ENCODE measurements around the gene KCTD17. TPM values are rescaled to one million over a fixed set of nuclear protein-coding genes. Genes with fewer than 3 reads are reported as not detected.

Gene KCTD17
- total RNA-seq, 1 experiment from 2014 or later, result 6.3 TPM

DNA sequence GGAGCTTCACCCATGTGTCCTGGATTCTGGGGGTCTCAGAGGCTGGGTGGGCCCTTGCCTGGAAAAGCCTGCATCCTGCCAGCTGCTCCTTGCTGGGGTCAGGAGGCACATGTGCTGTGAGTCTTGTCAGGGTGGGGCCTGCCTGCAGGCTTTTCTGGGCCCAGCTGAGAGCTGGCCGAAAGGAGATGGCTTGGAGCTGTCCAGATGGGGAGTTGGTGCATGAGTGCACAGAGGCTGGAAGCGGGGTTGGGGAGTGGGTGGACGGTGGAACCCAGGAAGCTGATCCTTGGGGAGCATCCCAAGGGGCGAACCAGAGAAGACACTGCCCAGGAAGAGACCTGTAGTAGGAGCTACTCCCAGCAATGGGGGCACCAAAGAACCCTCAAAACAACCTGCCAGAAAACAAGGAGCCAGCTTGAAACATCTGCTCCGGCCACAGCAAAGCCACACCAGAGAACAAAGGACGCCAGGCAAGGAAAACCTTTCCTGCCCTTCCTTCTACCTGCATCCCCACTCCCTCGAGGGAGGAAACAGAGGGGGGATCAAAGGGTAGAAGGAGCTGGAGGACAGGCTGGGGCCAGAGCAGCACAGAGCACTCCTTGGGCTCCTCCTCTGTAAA, 8.2 kb upstream of the KCTD17 start:
- DNase-seq (ENCODE audit: low spot score), result no peak

DNA sequence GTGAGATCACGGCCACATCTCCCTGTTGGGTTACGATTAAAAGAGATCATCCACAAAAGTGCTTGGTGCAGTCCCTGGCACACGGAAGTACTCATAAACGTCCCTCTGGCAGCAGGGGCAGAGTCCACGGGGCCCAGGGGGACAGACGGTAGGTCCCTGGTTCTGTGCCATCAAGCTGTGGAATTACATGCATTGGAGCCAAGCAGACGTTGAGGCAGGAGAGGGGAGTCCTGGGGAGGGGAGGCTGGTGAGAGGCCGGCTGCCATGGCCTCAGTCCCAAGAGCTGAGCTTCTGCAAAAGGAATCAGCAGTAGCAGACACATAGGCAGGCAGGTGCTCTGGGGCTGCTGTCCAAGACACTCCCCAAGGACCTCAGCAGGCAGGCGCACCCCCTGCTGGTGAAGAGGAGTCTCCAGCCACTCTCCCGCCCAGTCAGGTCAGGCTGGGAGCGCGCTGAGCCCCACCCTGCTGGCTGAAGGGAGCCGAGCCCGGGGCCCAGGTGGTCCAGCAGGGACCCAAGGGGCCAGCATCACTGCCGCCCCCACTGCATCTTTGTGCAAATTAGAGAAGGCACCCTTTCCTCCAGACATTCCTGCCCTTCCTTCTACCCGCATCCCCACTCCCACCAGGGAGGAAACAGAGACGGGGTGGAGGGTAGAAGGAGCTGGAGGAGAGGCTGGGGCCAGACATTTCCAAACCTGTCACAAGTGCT, 7.6 kb upstream of the KCTD17 start:
- peak; percentile 31 for DNase-seq (ENCODE audit: low spot score)

DNA sequence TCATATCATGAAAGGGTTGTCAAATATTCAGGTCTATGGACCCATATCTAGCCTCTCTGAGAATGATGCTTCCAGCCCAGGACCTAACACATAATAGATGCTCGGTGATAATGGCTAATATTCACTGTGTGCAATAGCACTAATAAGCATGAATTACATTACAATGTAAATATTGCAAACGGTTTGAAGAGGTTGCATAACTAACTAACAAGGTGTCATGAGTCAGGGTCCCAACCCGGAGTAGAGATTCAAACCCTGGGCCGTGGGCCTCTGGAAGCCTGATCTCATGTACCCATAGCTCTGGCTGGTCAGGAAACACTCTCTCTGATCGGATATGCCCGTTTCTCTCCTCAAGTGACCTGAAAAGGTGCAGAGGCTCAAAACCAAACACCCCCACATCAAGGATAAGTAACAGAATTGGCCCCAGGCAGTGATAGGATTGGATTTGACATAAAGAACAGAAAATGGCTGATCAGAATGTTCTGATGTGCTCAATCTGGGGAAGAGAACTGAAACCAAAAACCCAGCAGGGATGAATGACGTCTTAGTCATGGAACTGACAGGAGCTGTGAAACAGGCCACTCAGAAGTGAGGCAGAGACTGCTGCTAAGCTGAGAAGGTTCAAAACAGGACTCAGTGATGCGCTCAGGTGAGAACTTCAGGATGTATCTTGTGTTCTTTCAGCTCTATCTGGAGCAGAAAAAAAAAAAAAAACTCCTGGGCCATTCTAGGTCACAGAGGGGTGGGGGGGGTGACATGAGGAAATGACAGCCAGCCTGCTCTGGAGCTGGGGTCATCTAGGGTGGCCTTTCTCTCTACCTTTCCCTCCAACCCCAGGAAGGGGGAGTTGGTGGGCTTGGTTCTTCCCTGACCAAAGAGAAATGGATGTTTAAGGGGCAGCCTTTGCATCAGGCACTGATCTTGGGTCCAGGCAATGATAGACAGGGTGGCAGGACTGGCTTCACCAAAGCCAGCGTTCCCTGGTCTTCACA, 6.6 kb upstream of the KCTD17 start:
- DNase-seq (ENCODE audit: low spot score), result no peak

DNA sequence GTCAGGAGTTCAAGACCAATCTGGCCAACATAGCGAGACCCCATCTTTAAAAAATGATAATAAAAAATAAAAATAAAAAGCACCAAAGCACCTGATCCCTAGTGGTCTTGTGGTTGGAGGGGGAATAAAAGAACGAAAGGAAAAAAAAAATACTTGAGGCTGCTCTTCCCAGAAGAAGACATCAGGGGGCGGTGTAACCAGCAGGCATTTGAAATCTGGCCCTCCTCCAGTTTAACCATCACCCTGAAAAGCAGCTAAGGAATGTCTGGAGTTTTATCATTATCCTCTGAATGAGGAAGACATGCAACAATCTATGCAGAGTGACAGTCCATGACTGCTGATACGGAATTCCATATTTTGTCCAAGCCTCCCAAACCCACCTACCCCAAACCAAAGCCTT, 5.6 kb upstream of the KCTD17 start:
- peak; percentile 9 for DNase-seq (ENCODE audit: low spot score)

DNA sequence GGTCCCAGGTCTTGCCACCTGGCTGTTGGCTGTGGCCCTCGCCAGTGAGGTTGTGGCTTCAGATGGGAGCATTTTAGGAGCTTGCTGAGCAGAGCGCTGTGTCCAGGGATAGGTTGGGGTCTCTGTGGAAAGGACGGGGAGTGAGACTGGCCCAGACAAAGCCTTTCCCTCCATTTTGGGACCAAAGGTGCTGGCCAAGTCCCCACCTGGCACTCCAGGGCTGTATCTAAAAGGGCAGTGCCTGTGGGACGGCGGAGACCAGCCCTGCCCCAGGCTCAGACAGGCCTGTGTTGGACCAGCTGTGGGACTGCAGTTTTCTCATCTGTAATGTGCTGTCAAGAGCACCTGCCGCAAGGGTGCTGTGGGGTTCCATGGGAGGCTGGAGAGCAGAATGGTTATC, 5.0 kb upstream of the KCTD17 start:
- no peak for DNase-seq (ENCODE audit: low spot score)

GRCh38 chr22:37047006-37047405, 4.5 kb upstream of the KCTD17 start:
- no peak for DNase-seq (ENCODE audit: low spot score)

- DNase-seq (ENCODE audit: low spot score), result no peak
Observed at GRCh38 chr22:37048133-37048532, 3.4 kb upstream of the KCTD17 start.

- DNase-seq (ENCODE audit: low spot score), result no peak
Observed at GRCh38 chr22:37049224-37049623, 2.3 kb upstream of the KCTD17 start.

DNA sequence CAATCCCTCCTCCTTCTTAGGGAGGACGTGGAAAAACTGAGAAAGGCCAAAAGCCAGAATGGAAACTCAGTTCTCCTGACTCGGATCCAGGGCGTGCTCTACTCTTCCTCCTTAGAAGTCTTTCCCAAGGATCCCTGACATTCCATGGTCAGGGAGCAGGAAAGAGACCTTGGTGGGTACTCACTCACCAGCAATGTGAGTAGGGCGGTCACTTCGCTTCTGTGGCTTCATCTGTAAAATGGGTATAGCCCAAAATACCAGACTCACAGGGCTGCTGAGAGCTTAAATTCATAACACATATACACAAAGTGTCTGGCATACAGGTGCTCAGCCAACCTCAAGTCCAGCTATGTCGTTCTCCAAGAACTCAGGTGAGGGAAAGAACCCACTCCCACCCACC, 629 bp upstream of the KCTD17 start:
- DNase-seq (ENCODE audit: low spot score), result no peak

DNA sequence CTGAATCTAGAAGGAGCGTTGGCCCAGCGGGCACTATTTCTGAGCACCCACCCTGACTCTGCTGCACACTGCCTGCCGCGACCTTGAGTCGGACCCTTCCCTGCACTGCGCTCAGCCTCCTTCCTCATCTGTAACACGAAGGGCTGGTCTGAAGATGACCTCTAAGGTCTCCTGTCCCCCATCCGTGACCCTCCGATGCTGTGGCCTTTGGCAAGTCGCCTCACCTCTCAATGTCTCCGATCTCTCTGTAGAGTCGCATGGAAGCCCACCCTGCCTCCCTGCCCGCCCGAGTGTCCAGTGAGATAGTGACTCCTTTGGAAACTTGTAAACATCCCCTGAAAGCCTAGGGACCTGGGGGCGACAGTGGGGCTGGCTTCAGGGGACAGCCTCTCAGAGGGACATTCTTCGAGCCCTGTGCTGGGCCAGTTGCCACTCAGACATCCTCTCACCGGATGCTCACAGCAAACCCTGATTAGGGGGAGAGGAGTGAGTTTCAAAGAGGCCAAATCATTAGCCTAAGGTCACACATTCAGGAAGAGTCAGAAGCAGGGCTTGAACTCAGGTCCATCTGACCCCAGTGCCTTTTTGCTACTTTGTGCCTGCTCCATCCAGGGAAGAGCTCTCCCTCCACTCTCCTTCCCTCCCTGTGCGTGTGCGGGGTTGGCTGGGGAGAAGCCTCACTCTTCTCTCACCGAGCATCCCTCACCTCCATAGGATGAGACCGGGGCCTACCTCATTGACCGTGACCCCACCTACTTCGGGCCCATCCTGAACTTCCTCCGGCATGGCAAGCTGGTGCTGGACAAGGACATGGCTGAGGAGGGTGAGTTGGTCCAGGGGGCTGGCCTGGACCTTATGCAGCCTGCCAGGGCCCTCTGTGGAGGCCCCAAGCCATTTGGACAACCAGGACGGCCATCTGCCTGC, 1.1 kb downstream of the KCTD17 start:
- no peak for DNase-seq (ENCODE audit: low spot score)

DNA sequence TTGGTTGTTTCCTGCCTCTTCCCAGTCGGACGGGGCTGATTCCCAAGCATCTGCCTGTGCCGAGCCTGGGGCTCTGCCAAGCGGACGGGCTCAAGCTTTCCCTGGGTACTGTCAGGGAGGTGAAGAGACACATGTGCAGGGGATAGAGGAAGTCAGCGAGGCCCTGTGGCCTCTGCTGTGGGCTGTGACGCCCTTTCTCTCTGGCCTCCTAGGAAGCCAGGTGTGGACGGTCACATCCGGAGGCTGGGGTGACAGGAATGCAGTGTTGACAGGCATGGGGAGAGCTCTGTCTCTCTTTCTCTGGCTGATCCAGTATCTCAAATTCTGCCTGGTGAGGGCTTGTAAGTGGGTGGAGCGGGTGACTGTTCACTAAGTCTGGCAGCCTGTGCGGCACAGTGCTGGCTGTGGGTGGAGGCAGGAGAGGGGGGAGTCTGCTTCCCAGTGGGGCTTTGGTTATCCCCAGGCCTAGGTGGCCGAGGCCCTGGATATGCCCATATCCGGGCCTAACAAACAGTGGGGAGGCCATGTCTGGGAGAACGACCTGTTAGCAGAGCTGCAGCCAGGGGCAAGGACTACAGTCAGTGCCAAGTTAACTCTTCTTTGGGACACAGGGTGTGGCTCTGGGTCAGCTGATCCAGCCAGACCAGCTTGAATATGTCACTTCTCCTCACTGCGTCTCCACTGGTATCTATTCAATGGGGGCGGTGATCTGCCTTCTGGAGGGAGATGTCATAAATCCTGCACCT, 1.9 kb downstream of the KCTD17 start:
- DNase-seq (ENCODE audit: low spot score), result no peak

DNA sequence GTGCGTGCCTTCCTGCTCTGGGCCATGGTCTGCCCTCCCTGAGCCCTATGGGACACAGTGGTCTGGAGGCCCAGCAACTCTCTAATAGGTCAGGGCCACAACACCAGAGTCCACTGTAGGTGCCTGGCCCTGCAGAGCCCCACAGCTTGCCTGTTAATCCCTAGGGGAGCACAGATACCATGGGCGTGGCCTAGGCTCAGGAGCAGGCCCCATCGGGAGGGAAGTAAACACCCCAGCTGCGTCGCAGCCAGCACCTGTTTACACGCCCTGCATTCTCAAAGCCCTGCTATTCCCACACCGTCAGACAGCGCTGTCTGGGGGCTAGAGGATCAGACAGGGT, 2.5 kb downstream of the KCTD17 start:
- DNase-seq (ENCODE audit: low spot score), result no peak

DNA sequence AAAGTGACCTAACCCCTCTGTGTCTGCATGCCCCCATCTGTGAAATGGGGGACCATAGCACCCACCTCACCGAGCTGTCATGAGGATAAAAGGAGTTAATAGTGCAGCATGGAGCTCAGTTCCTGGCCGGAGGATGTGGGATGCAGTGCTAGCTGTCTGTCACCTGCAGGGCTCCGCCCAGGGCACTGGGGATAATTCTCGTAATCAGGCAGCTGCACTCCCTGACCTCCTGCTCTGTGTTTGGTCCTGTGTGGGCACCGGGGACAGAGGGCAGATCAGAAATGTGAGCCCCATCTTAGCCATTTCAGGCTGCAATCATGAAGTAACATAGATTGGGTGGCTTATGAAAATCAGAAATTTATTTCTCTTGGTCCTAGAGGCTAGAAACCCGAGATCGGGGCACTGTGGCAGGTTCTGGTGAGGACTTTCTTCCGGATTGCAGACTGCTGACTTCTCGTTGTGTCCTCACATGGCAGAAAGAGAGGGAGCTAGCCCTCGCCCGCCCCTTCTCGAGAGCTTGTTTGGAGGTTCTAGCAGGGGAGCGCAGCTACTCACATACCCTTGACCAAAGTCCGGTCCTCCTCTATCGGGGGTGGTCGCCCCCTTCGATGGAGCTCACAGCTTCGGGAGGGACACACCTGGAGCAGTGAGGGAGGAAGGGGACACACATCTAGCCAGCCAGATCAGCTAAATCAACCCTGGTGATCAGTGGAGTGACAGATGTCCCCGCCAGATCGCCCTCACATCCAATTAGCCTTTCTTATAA, 3.2 kb downstream of the KCTD17 start:
- no peak for DNase-seq (ENCODE audit: low spot score)

- no peak for DNase-seq (ENCODE audit: low spot score)
Observed at GRCh38 chr22:37056246-37056645, 4.7 kb downstream of the KCTD17 start.

- DNase-seq (ENCODE audit: low spot score), result no peak
Observed at GRCh38 chr22:37057226-37057625, 5.7 kb downstream of the KCTD17 start.

- DNase-seq (ENCODE audit: low spot score), result no peak
Observed at GRCh38 chr22:37057796-37058510, 6.4 kb downstream of the KCTD17 start.

- no peak for DNase-seq (ENCODE audit: low spot score)
Observed at GRCh38 chr22:37058917-37059701, 7.6 kb downstream of the KCTD17 start.

- DNase-seq (ENCODE audit: low spot score), result no peak
Observed at GRCh38 chr22:37059876-37060449, 8.4 kb downstream of the KCTD17 start.

All from H4 (cell line).